ENCODE measurements around the gene IQCE.
"Not testable (repeated sequence)": the region's sequence is repeated elsewhere in the genome, so short reads cannot be mapped to it uniquely, and the experiment has no call there.

The IQCE gene

DNA sequence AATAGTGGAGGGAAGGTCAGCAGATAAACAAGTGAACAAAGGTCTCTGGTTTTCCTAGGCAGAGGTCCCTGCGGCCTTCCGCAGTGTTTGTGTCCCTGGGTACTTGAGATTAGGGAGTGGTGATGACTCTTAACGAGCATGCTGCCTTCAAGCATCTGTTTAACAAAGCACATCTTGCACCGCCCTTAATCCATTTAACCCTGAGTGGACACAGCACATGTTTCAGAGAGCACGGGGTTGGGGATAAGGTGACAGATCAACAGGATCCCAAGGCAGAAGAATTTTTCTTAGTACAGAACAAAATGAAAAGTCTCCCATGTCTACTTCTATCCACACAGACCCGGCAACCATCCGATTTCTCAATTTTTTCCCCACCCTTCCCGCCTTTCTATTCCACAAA, 25.2 kb upstream of the IQCE start:
- not testable (repeated sequence) for DNase-seq

- DNase-seq, result not testable (repeated sequence)
These were observed 24.6 kb upstream of the IQCE start for GRCh38 chr7:2534214-2534613.

GRCh38 chr7:2535872-2536627, 22.7 kb upstream of the IQCE start:
- DNase-seq, result not testable (repeated sequence)

GRCh38 chr7:2537981-2538851, 20.6 kb upstream of the IQCE start:
- DNase-seq, result no peak

GRCh38 chr7:2539031-2539911, 19.5 kb upstream of the IQCE start:
- DNase-seq, result no peak

DNA sequence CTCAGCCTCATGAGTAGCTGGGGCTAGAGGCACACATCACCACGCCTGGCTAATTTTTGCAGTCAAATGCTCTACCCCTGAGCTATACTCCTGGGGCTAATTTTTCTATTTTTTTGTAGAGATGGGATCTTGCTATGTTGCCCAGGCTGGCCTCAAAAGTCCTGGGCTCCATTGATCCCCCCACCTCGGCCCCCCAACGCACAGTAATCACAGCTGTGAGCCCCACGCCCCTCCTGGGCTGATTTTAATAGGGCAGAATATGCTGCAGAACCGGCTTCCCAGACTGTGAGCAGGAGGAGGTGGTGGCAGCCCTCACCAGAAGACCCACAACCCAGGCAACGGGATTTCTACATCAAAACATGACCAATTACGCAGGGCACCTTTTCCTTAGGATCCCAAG, 18.6 kb upstream of the IQCE start:
- DNase-seq, result no peak

GRCh38 chr7:2540641-2541051, 18.1 kb upstream of the IQCE start:
- DNase-seq, result no peak

DNA sequence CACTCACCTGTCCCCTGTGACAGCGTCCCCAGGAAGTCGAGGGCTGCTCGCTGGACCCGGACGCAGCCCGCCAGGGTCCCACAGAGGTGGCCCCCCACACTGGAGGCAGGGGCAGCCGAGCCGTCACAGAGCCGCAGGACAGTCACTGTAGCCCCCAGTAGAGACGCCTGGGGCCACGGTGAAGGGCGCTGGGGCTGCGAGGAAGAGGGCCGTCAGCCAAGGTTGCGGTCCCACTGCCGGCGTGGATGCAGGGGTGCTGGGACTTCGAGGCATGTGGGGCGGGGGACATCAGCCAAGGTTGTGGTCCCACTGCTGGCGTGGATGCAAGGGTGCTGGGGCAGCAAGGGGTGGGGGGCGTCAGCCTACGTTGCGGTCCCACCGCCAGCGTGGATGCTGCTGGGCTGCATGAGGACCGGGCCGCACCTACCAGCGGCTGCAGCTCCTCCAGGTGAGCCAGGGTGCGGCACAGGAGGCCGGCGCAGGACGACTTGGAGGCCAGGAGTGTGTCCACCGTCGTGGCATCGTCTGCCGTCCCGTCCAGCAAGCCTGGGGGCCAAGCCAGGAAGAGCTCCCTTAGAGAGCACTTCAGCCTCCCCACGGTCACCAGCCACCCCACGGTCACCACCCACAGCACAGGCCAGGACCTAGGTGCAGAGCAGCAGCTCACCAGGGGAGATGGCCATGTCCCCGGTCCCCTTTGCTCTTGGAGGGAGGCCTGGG, 17.3 kb upstream of the IQCE start:
- no peak for DNase-seq

GRCh38 chr7:2542011-2542915, 16.5 kb upstream of the IQCE start:
- no peak for DNase-seq

DNA sequence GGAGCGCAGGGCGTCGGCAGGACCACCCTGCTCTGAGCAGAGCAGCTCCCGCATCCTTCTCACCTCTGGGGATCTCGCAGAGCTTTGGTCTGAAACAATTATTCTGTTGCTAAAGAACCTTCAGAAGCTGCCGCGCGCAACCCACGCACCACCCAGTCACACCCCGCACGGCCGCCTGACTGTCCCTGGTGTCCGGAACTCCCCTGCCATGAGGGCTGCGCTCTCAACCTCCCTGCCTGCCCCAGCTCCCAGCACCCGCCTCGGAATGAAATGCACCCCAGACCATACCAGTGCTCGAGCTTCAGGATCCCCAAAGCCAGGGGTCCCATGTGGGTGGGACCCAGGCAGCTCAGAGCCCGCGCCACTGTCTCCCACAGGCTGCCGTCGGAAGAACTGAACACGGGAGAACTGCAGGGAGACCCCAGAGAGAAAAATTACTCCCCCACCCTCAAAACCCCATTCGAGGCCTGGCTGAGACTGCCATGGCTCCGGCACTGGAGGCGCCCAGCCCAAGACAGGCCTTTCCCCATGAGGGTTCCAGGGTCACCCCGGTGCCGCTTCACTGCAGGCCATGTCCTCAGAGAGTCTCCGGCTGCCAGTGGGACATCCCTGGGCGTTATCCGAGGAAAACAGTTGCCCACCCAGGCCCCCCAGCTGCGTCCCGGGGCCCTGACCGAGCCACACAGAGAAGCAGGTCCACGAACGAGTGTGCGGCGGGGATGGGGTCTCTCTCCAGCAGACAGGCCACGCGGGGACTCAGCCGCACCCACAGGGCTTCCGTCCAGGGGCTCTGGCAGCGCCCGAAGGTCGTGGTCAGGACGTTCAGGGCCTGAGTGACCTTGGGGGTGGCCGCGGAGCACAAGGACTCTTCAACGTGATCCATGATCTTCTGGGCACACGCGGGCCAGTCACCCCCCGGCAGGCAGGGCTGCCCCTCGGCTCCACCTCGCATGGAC, 15.6 kb upstream of the IQCE start:
- DNase-seq, result no peak

GRCh38 chr7:2544541-2545188, 14.1 kb upstream of the IQCE start:
- DNase-seq, result no peak

DNA sequence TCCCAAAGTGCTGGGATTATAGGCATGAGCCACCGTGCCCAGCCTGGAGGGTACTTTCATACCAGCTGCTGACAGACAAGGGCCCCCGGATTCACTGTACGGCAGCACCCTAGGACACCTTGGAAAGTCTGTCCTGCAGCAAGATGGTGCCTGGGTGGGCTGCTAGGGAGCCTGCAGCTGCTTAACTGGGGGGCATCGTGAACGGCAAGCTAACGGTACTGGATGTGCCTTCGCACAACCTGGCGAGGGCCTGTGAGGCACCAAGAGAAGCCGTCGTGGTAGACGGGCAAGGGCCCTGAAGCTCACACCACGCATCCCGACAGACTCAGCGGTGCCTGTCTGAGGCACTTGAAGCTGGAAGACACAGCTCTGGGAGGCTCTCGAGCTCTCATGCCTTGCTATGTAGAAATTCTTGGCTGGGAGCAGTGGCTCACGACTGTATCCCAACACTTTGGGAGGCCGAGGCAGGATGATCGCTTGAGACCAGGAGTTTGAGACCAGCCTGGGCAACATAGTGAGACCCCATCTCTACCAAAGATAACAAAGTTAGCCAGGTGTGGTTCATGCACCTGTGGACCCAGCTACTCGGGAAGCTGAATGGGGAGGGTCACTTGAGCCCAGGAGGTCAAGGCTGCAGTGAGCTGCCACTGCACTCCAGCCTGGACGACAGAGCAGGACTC, 12.9 kb upstream of the IQCE start:
- DNase-seq, result no peak

GRCh38 chr7:2546776-2547586, 11.8 kb upstream of the IQCE start:
- no peak for DNase-seq

GRCh38 chr7:2551418-2551817, 7.4 kb upstream of the IQCE start:
- no peak for DNase-seq

DNA sequence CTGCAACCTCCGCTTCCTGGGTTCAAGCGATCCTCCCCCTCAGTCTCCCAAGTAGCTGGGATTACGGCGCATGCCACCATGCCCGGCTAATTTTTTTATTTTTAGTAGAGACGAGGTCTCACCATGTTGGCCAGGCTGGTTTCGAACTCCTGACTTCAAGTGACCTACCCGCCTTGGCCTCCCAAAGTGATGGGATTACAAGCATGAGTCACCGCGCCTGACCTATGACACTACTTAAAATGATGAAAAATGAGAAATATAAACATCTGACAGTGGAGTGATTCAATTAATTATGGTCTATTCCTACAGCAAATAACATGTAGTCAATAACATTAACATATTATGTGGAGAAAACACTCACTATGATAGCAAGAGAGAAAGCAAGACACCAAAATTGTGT, 5.7 kb upstream of the IQCE start:
- DNase-seq, result no peak

- peak; percentile 9 for DNase-seq
These were observed 4.8 kb upstream of the IQCE start for GRCh38 chr7:2553831-2554581.

DNA sequence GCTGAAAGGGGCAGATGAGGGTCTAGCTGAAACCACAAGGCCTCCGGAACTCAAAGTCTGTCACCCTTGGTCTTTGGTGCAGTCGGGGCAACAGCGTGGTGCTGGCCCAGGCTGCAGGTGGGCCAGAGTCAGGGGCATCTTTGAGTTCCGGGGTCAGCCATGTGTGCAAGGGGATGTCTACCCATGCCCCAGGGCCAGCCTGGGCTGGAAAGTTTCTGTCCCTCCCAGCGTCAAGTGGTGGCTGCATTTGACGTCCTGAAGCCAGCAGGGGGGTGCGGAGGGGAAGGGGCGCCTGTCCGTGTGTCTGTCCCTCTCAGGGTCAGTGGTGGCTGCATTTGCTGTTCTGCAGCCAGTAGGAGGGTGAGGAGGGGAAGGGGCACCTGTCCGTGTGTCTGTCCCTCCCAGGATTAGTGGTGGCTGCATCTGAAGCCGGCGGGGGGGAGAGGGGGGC, 4.1 kb upstream of the IQCE start:
- DNase-seq, result peak; percentile 10
